Neural cell (in vitro differentiated cells): Measurements from ENCODE around the gene ARSB. TPM values are rescaled to one million over a fixed set of nuclear protein-coding genes. Genes with fewer than 3 reads are reported as not detected.

Source experiments
- H2AFZ ChIP-seq: fragments of 200-600, 300-800 bp; sonication (generic), shearing (Covaris generic); 2 replicates; pipeline ENCODE4 v1.6.0; 2014; ENCODE audit warnings: low read depth, mild to moderate bottlenecking, antibody characterized with exemption, low read length, moderate library complexity
- H3F3A ChIP-seq: fragments of 200-600 bp; shearing (Covaris generic); 2 replicates; pipeline ENCODE4 v1.6.1; 2016; ENCODE audit warnings: mild to moderate bottlenecking, moderate library complexity, mixed read lengths, antibody characterized with exemption, low read length; ENCODE audit not compliant: insufficient read depth, poor library complexity, severe bottlenecking
- H3K27ac ChIP-seq: fragments of 200-600, 300-800 bp; sonication (generic), shearing (Covaris generic); 2 replicates; pipeline ENCODE4 v1.5.1; 2014; ENCODE audit warnings: mild to moderate bottlenecking, low read length, moderate library complexity
- H3K27me3 ChIP-seq: fragments of 300-800, 200-600 bp; sonication (generic), shearing (Covaris generic); 2 replicates; pipeline ENCODE4 v1.6.0; 2014; ENCODE audit warnings: mild to moderate bottlenecking, low read depth, low read length, moderate library complexity; ENCODE audit not compliant: insufficient read depth
- H3K36me3 ChIP-seq: fragments of 300-800, 200-600 bp; sonication (generic), shearing (Covaris generic); 2 replicates; pipeline ENCODE4 v1.5.1; 2014; ENCODE audit warnings: mild to moderate bottlenecking, antibody characterized with exemption, low read length, moderate library complexity; ENCODE audit not compliant: insufficient read depth
- H3K4me2 ChIP-seq: fragments of 300-800, 200-600 bp; sonication (generic), shearing (Covaris generic); 2 replicates; pipeline ENCODE4 v1.6.0; 2014; ENCODE audit warnings: mild to moderate bottlenecking, low read length
- H3K4me3 ChIP-seq: fragments of 300-800, 200-600 bp; sonication (generic), shearing (Covaris generic); 2 replicates; pipeline ENCODE4 v1.5.1; 2014; ENCODE audit warnings: mild to moderate bottlenecking, low read length, moderate library complexity
- H3K79me2 ChIP-seq: fragments of 200-600 bp; shearing (Covaris generic); replicated peaks from 2 replicates; pipeline ENCODE4 v1.6.0; 2014; ENCODE audit warnings: mild to moderate bottlenecking, low read length, moderate library complexity; ENCODE audit not compliant: insufficient read depth
- H3K9ac ChIP-seq: fragments of 300-800, 200-600 bp; sonication (generic), shearing (Covaris generic); 2 replicates; pipeline ENCODE4 v1.6.1; 2016; ENCODE audit warnings: mild to moderate bottlenecking, low read length, mixed read lengths
- H3K9me2 ChIP-seq: fragments of 200-600 bp; shearing (Covaris generic); 2 replicates; pipeline ENCODE4 v1.6.1; 2016; ENCODE audit warnings: mild to moderate bottlenecking, low read length, mixed read lengths; ENCODE audit not compliant: insufficient read depth
- H3K9me3 ChIP-seq: fragments of 200-600, 300-800 bp; sonication (generic), shearing (Covaris generic); 2 replicates; pipeline ENCODE4 v1.6.1; 2016; ENCODE audit warnings: mild to moderate bottlenecking, mixed run types, low read length, moderate library complexity, mixed read lengths
- H4K20me1 ChIP-seq: fragments of 200-600 bp; shearing (Covaris generic); 2 replicates; pipeline ENCODE4 v1.6.1; 2016; ENCODE audit warnings: mild to moderate bottlenecking, mixed run types; ENCODE audit not compliant: insufficient read depth
- CTCF ChIP-seq: fragments of 450-650 bp; IDR thresholded peaks from 2 replicates; pipeline ENCODE4 v1.5.1; 2014; ENCODE audit warnings: antibody characterized with exemption, mild to moderate bottlenecking, moderate library complexity; ENCODE audit not compliant: poor library complexity, severe bottlenecking
- EP300 ChIP-seq: fragments of 450-650 bp; conservative IDR thresholded peaks from 2 replicates; pipeline ENCODE4 v1.6.1; 2014; ENCODE audit warnings: antibody characterized with exemption, mild to moderate bottlenecking, moderate library complexity; ENCODE audit not compliant: poor library complexity, severe bottlenecking
- EZH2 ChIP-seq: fragments of 200-600, 300-800 bp; shearing (Covaris generic), sonication (generic); IDR thresholded peaks from 2 replicates; pipeline ENCODE4 v1.6.1; 2014; ENCODE audit warnings: antibody characterized with exemption, low read length, borderline replicate concordance, mild to moderate bottlenecking; ENCODE audit not compliant: insufficient read depth, poor library complexity, severe bottlenecking
- MXI1 ChIP-seq: fragments of 450-650 bp; conservative IDR thresholded peaks from 2 replicates; pipeline ENCODE4 v1.6.1; 2014; ENCODE audit warnings: antibody characterized with exemption, mild to moderate bottlenecking; ENCODE audit not compliant: poor library complexity, severe bottlenecking
- POLR2AphosphoS5 ChIP-seq: IDR thresholded peaks from 2 replicates; pipeline ENCODE4 v1.6.1; 2012
- RAD21 ChIP-seq: fragments of 450-650 bp; conservative IDR thresholded peaks from 2 replicates; pipeline ENCODE4 v1.6.1; 2014; ENCODE audit warnings: antibody characterized with exemption, mild to moderate bottlenecking, moderate library complexity
- SMC3 ChIP-seq: fragments of 450-650 bp; conservative IDR thresholded peaks from 2 replicates; pipeline ENCODE4 v1.6.1; 2014; ENCODE audit warnings: antibody characterized with exemption, mild to moderate bottlenecking, moderate library complexity; ENCODE audit not compliant: poor library complexity
- TAF1 ChIP-seq: IDR thresholded peaks from 2 replicates; pipeline ENCODE4 v1.6.1; 2012; ENCODE audit warnings: low read depth
- polyA plus RNA-seq: library from polyadenylated mRNA; depleted of rRNA; stranded (reverse); fragments of >200 nt; gene quantifications from 2 replicates; pipeline ENCODE4 v1.2.3, GENCODE V29; 2014
- TF ChIP-seq, protein P1 (sequence below): IDR thresholded peaks from 2 replicates; pipeline ENCODE4 v1.6.1; 2012; ENCODE audit warnings: borderline replicate concordance

The ARSB gene
- polyA plus RNA-seq, 1 donor from 2014 or later, result 8.7 TPM

DNA sequence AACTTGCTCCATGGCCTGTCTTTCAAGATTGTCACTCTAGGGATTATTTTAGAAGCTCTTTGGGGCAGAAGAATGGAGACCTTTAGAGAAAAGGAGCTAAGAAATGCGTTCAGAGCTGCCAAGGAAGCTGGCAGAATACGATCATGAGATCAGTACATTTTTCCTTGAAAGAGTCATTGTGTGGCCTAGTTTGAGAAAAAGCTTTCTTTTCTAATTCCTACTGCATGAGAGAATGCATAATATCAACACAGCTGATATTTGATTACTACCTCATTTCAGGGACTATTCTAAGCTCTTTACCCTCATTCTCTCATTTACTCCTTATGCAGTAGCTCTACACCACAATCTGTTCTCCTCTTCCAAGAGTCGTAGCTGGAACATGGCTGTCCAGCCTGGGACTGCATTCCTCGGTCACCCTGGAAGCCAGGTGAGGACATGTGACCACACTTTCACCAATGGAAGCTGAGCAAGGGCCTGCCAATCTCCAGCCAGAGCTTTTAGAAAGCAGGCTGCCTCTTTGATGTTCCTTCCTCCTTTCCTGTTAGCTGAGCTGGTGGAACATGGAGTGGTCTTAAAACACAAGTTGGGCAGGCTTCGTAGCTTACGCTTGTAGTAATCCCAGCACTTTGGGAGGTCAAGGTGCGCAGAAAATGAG, 237.3 kb downstream of the ARSB start:
- Histone ChIP-seq H3K4me2 (no peak overlapping the region), H3F3A (no peaks in the 10 kb centered on the region), H3K9me2 (no peaks in the 10 kb centered on the region), H3K4me3 (no peak overlapping the region), H3K79me2 (no peaks in the 10 kb centered on the region), H3K27ac (no peak overlapping the region), H3K9me3 (no peaks in the 10 kb centered on the region), H4K20me1 (no peaks in the 10 kb centered on the region), H3K36me3 (no peaks in the 10 kb centered on the region), H3K27me3 (no peaks in the 10 kb centered on the region), H2AFZ (no peak overlapping the region), H3K9ac (no peak overlapping the region)
- no peak for TF ChIP-seq RAD21
- no peak for TF ChIP-seq CTCF
- no peak for TF ChIP-seq SMC3
- TF ChIP-seq POLR2AphosphoS5, result no peak
- TF ChIP-seq, protein P1, sequence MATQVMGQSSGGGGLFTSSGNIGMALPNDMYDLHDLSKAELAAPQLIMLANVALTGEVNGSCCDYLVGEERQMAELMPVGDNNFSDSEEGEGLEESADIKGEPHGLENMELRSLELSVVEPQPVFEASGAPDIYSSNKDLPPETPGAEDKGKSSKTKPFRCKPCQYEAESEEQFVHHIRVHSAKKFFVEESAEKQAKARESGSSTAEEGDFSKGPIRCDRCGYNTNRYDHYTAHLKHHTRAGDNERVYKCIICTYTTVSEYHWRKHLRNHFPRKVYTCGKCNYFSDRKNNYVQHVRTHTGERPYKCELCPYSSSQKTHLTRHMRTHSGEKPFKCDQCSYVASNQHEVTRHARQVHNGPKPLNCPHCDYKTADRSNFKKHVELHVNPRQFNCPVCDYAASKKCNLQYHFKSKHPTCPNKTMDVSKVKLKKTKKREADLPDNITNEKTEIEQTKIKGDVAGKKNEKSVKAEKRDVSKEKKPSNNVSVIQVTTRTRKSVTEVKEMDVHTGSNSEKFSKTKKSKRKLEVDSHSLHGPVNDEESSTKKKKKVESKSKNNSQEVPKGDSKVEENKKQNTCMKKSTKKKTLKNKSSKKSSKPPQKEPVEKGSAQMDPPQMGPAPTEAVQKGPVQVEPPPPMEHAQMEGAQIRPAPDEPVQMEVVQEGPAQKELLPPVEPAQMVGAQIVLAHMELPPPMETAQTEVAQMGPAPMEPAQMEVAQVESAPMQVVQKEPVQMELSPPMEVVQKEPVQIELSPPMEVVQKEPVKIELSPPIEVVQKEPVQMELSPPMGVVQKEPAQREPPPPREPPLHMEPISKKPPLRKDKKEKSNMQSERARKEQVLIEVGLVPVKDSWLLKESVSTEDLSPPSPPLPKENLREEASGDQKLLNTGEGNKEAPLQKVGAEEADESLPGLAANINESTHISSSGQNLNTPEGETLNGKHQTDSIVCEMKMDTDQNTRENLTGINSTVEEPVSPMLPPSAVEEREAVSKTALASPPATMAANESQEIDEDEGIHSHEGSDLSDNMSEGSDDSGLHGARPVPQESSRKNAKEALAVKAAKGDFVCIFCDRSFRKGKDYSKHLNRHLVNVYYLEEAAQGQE, result no peak
- TF ChIP-seq TAF1, result no peak
- TF ChIP-seq MXI1, result no peak
- no peak for TF ChIP-seq EZH2
- TF ChIP-seq EP300, result no peak

- no peaks in the 10 kb centered on the region for H3K9me3 ChIP-seq
- no peak overlapping the region for H3K9ac ChIP-seq
- TF ChIP-seq EZH2 (no peak), MXI1 (no peak), RAD21 (no peak), EP300 (no peak)
- no peaks in the 10 kb centered on the region for H3K79me2 ChIP-seq
- no peaks in the 10 kb centered on the region for H3F3A ChIP-seq
- H2AFZ ChIP-seq, result no peak overlapping the region
- H3K27me3 ChIP-seq, result no peaks in the 10 kb centered on the region
- H3K4me2 ChIP-seq, result no peak overlapping the region
- H3K9me2 ChIP-seq, result no peaks in the 10 kb centered on the region
- H3K4me3 ChIP-seq, result no peak overlapping the region
- no peak overlapping the region for H3K27ac ChIP-seq
- no peaks in the 10 kb centered on the region for H4K20me1 ChIP-seq
- H3K36me3 ChIP-seq, result no peaks in the 10 kb centered on the region
These were observed 238.1 kb downstream of the ARSB start for GRCh38 chr5:78747055-78747454.
